Activated naive CD4-positive, alpha-beta T cell (primary cell): ENCODE data around the gene KRTAP5-4.
"Not testable (repeated sequence)": the region's sequence is repeated elsewhere in the genome, so short reads cannot be mapped to it uniquely, and the experiment has no call there.

Experiments used
- DNase-seq, 4 experiments: peaks; one replicate each; lab custom pipeline; 2025; lab: John Stamatoyannopoulos, UW

The KRTAP5-4 gene

DNA sequence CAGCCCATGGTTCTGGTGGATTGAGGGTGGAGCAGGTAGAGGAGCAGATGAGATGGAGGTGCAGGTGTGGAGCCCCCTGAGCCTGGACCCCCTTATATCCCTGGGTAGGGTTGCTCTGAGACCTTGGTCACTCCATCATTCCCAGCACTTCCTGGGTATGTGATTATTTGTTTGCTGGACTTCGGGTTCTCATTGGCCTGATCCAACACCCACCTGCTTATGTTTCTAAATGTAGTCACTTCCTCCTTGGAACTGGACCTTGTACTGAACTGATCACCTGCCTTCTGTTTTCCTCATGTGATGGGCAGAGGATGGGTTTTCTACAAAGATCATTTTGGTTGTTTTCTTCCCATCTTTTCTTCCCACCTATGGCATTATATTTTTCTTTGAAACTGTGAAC is at the start of gene KRTAP5-4:
KRTAP5-4 (minus strand) TSS at position 53 of the 400 bp plus-strand sequence; CDS start at position 8, 45 bp downstream.
- DNase-seq: no peak

- DNase-seq: no peak
These were observed 49.7 kb upstream of the KRTAP5-4 start for GRCh38 chr11:1671658-1672057.

GRCh38 chr11:1670905-1671371 is 49.0 kb upstream of the KRTAP5-4 start:
- no peak for DNase-seq

GRCh38 chr11:1670457-1670856 is 48.5 kb upstream of the KRTAP5-4 start:
- not testable (repeated sequence) for DNase-seq

DNA sequence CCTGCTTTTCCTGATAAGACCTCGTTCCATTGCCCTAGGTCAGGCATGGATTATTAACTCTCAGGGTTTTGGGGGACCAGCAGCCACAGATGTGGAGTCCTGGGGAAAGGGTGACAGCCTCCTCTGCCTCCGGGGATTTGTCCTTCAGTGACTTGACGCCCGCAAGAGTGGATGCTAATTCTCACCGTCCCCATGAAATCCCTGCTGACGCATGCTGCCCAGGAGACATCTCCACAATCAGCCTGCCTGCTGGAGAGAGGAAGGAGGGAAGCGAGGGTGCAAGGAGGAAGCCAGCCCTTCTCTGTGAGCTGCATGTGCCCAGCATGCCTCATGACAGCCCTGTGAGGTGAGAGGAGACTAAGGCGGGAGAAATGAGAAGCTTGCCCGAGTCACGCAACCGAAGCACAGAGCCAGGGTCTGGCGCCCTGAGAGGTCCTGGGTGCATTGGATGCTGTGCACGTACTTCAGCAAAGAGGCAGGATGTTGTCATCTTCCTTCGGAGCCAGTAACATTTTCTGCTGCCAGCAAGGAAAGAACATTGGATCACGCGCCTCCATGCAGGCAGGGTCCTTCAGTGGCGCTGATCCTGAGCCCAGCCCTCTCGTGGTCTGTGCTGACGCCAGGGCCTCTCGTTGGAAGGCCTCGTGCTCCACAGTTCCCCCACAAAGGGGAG is 47.7 kb upstream of the KRTAP5-4 start:
- no peak for DNase-seq

GRCh38 chr11:1668911-1669473 is 47.1 kb upstream of the KRTAP5-4 start:
- no peak for DNase-seq

GRCh38 chr11:1667906-1668305 is 46.0 kb upstream of the KRTAP5-4 start:
- DNase-seq: no peak

DNA sequence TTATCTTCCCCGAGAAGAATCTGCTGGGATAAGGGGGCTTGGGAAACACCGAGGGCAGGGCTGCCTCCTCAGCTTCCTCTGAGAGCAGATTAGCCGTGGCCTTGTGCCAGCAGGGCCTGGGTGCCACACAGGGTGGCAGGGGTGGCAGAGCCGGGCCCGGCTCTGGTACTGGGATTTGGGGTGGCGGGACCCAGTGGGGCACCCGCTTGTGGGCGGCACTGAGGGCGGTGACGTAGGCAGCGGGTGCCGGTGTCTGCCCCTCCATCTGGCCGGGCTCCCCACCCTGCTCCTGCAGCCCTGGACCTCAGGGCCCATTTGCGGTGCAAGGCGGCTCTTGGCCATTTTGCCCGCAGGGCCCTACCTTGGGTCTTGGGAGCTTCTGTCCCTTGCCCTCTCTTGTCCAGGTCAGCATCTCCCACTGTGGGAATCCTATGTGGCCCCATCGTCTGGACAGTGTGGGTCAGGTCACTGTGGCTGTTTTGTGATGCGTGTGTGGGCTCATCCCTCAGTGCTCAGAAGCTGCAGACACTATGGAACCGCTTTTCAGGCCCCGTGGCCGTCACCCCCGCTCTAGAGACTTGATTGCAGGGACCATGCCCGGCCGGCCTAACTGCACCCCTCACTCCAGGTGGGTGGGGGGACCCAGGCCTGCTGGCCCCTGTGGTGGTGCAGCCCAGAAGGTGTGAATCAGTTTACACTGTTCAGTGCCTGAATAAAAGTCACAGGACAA is 45.3 kb upstream of the KRTAP5-4 start:
- DNase-seq: no peak

- DNase-seq: no peak
These were observed 43.4 kb upstream of the KRTAP5-4 start for GRCh38 chr11:1665313-1665712.

- not testable (repeated sequence) for DNase-seq
These were observed 40.9 kb upstream of the KRTAP5-4 start for GRCh38 chr11:1662699-1663283.

DNA sequence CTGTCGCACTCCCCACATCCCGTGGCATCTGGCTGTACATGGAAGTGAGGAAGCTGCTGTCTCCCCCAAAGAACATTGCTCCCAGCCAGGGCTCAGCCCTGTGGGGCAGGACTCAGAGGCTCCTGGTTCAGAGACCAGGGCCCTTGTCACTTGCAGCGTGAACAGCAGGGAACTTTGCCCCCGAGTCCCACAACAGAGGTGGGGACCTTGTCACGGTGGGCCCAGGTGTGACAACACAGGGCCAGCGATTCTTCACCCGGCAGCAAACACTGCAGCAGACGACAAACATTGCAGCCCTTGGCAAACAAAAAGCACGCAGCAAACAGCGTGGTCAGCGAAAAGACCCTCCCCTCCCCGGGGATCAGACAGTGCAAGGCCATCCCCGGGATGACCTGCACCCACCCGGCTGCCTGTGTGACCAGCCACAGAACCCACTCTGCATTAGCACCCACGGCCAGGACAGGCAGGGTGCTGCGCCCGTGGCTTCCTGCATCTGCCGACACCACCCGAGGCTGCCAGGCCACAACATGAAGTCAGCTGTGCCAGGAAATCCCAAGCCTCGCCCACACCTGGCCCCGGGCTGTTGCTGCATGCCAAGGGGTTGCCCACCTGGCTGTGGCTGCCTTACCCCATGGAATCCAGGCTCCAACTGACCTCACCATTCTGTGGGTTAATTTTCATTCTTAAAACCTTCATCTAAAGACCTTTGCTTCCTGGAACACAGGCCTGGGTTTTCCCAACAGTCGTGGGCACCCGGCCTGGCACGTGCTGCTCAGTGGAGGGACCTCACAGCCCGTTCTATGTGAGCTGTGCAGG is 39.7 kb upstream of the KRTAP5-4 start:
- DNase-seq: not testable (repeated sequence)

DNA sequence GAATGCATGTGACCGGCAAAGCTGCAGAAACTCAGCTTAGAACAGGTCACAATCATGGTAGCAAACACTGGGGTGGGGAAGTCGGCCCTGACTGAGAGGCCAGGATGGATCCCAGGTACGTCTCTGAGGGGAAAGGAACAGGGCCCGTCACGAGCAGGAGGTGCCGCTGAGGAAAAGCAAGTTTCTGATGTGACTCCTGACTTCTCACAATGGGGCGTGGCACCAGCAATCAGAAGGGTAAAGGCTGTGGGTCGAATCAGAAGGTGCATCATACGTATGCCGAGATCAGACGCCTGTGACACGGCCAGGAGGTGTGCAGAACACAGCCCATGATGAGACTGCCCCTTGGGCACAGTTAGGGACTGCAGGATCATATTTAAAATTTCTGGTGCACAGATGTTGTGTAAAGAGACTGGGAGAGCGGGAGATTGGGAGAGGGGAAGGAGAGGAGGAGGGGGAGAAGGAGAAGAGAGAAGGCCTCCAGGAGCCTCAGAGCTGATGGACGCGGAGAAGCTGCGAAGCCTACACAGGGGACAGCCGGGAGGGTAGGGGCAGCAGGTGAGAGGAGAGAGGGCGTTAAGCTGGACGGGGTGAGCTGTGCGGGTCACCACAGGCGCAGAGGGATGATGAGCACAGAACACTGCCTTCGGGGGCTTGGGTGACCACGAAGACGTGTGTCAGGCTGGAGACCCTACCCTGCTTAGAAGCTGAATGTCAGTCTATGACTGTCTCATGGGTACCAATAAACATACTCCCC is 38.4 kb upstream of the KRTAP5-4 start:
- DNase-seq: no peak

GRCh38 chr11:1659506-1659905 is 37.6 kb upstream of the KRTAP5-4 start:
- no peak for DNase-seq

GRCh38 chr11:1656670-1657069 is 34.7 kb upstream of the KRTAP5-4 start:
- no peak for DNase-seq

DNA sequence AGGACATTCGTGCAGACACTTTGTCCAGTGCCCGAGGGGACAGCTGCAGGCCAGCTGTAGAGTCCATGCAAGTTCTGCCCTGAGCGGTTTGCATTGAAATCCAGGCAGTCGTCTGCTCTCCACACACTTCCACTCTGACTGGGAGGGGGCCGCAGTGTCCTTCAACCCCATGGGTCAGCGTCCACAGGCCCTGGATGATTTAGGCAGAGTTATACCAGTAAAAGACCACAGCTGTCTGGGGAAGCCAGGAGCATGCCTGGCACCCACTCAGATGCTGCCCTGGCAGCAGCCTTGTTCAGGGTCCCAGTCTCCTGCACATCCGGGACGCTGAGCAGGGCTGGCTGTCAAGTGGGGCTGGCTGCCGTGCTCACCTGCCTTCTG is 34.1 kb upstream of the KRTAP5-4 start:
- DNase-seq: no peak

- no peak for DNase-seq
These were observed 33.5 kb upstream of the KRTAP5-4 start for GRCh38 chr11:1655168-1656060.

GRCh38 chr11:1654388-1655167 is 32.6 kb upstream of the KRTAP5-4 start:
- no peak for DNase-seq

GRCh38 chr11:1653541-1654387 is 31.8 kb upstream of the KRTAP5-4 start:
- DNase-seq: no peak
